ENCODE results near the gene TRPV5. TPM values are rescaled to one million over a fixed set of nuclear protein-coding genes. Genes with fewer than 3 reads are reported as not detected.

Gene TRPV5
- total and polyA plus RNA-seq, 2 donors (not counting 3 experiments of a cell fraction or from before 2014, with no cell fraction given) = not detected

- CTCF ChIA-PET = interaction anchor here (2.0 to 2.1 kb wide), 2 partner anchors 11 to 315 kb away, joined by 5 to 8 read pairs; no protein-coding TSS in a partner anchor
- Histone ChIP-seq H3K4me3 (replicated peaks in 1 of 3; ENCODE audit: insufficient read depth in 1 of 3, low read depth in 1 of 3, low read length in 3 of 3) (no peak overlapping the region), H2AFZ (ENCODE audit: low read depth, low read length) (no peak overlapping the region), H3K9me3 (replicated peaks; ENCODE audit: control insufficient read depth, insufficient read depth, low read length) (no peaks in the 10 kb centered on the region), H4K20me1 (replicated peaks; ENCODE audit: control insufficient read depth, extremely low read depth, insufficient read depth, low read length) (no peaks in the 10 kb centered on the region), H3K4me2 (ENCODE audit: insufficient read depth, low read length) (no peak overlapping the region), H3K27ac (ENCODE audit: insufficient read depth, low read depth, low read length) (no peak overlapping the region), H3K27me3 (ENCODE audit: control insufficient read depth in 2 of 2, insufficient read depth in 2 of 2, low read length in 2 of 2) (no peaks in the 10 kb centered on the region), H3K4me1 (ENCODE audit: control insufficient read depth, extremely low read depth, insufficient read depth, low read length) (no peaks in the 10 kb centered on the region), H3K9me1 (replicated peaks; ENCODE audit: control insufficient read depth, extremely low read depth, insufficient read depth, low read length) (no peaks in the 10 kb centered on the region), H3K9ac (replicated peaks; ENCODE audit: extremely low read depth, insufficient read depth, low read length) (no peak overlapping the region), H3K36me3 (ENCODE audit: control insufficient read depth in 2 of 2, extremely low read depth in 1 of 2, insufficient read depth in 2 of 2, low read length in 2 of 2) (no peaks in the 10 kb centered on the region), H3K79me2 (ENCODE audit: control insufficient read depth, insufficient read depth, low read length) (no peaks in the 10 kb centered on the region)
- dilution Hi-C loops (cut with MboI; ENCODE audit: extremely low pct_ligation_motif_present, low sequenced_read_pairs) = no loop called here
- no TSS peak for BruUV-seq (replicated peaks)
- TF ChIP-seq MYC (IDR thresholded peaks at IDR 0.05; ENCODE audit: low read depth, low read length) = no peak
- TF ChIP-seq GATA2 (IDR thresholded peaks at IDR 0.05; ENCODE audit: insufficient read depth, insufficient read length, low read depth, low read length) = no peak
- TF ChIP-seq EZH2 (IDR thresholded peaks at IDR 0.05; ENCODE audit: borderline replicate concordance, low read depth, low read length, severe bottlenecking) = no peak
- TF ChIP-seq MAX (IDR thresholded peaks at IDR 0.05; ENCODE audit: insufficient read depth, insufficient read length) = no peak
- DNase-seq (ENCODE audit: low read depth, low spot score) = no peak
- no peak for FAIRE-seq
- intact Hi-C loops (cut with micrococcal nuclease) = no loop called here
- POLR2A ChIA-PET = no interaction called here
Observed at GRCh38 chr7:142899661-142900060, 33.9 kb downstream of the TRPV5 start.

- no peak for TF ChIP-seq EZH2 (IDR thresholded peaks at IDR 0.05; ENCODE audit: borderline replicate concordance, low read depth, low read length, severe bottlenecking)
- TF ChIP-seq MAX (IDR thresholded peaks at IDR 0.05; ENCODE audit: insufficient read depth, insufficient read length) = no peak
- TF ChIP-seq MYC (IDR thresholded peaks at IDR 0.05; ENCODE audit: low read depth, low read length) = no peak
- TF ChIP-seq POLR2AphosphoS5 (IDR thresholded peaks at IDR 0.05; ENCODE audit: insufficient read depth, low read depth, low read length) = no peak
- dilution Hi-C loops (cut with MboI; ENCODE audit: extremely low pct_ligation_motif_present, low sequenced_read_pairs) (no loop called here), intact Hi-C loops (cut with micrococcal nuclease) (no loop called here)
- Histone ChIP-seq H3K27me3 (ENCODE audit: control insufficient read depth in 2 of 2, insufficient read depth in 2 of 2, low read length in 2 of 2) (peaks cover 0 to 2% of the 10 kb centered on the region in 2 experiments), H3K4me2 (ENCODE audit: insufficient read depth, low read length) (no peak overlapping the region), H3K9me3 (replicated peaks; ENCODE audit: control insufficient read depth, insufficient read depth, low read length) (no peaks in the 10 kb centered on the region), H3K9me1 (replicated peaks; ENCODE audit: control insufficient read depth, extremely low read depth, insufficient read depth, low read length) (no peaks in the 10 kb centered on the region), H3K4me1 (ENCODE audit: control insufficient read depth, extremely low read depth, insufficient read depth, low read length) (no peaks in the 10 kb centered on the region), H3K27ac (ENCODE audit: insufficient read depth, low read depth, low read length) (no peak overlapping the region), H4K20me1 (replicated peaks; ENCODE audit: control insufficient read depth, extremely low read depth, insufficient read depth, low read length) (no peaks in the 10 kb centered on the region), H2AFZ (ENCODE audit: low read depth, low read length) (no peak overlapping the region), H3K4me3 (replicated peaks in 1 of 3; ENCODE audit: insufficient read depth in 1 of 3, low read depth in 1 of 3, low read length in 3 of 3) (no peak overlapping the region), H3K79me2 (ENCODE audit: control insufficient read depth, insufficient read depth, low read length) (no peaks in the 10 kb centered on the region), H3K36me3 (ENCODE audit: control insufficient read depth in 2 of 2, extremely low read depth in 1 of 2, insufficient read depth in 2 of 2, low read length in 2 of 2) (no peaks in the 10 kb centered on the region), H3K9ac (replicated peaks; ENCODE audit: extremely low read depth, insufficient read depth, low read length) (no peak overlapping the region)
- no TSS peak for BruUV-seq (replicated peaks)
- CTCF ChIA-PET = interaction anchor here (1.0 kb wide), 1 partner anchor 295 kb away, joined by 3 read pairs; no protein-coding TSS in a partner anchor
- POLR2A ChIA-PET = no interaction called here
- DNase-seq (ENCODE audit: low read depth, low spot score) (no peak), FAIRE-seq (no peak)
Observed at GRCh38 chr7:142898377-142899170, 35.0 kb downstream of the TRPV5 start.
